ENCODE results near the gene TINCR. TPM values are rescaled to one million over a fixed set of nuclear protein-coding genes. Genes with fewer than 3 reads are reported as not detected.

Gene TINCR
- polyA plus RNA-seq, 1 of the 3 experiments (the other 2 are of a cell fraction) = 0.02 TPM

- Histone ChIP-seq H3K79me2 (ENCODE audit: insufficient read depth) (peaks cover 40% of the 10 kb centered on the region), H3K9me2 (no peaks in the 10 kb centered on the region), H3K9me3 (no peaks in the 10 kb centered on the region), H3K4me2 (no peak overlapping the region), H3K27ac (ENCODE audit: low read depth in 2 of 2, low read length in 1 of 2) (no peak overlapping the region), H3K27me3 (ENCODE audit: insufficient read depth) (no peaks in the 10 kb centered on the region), H4K20me1 (ENCODE audit: insufficient read depth) (peaks cover 15% of the 10 kb centered on the region; the same call in 1 of the 2 replicates), H3K36me3 (replicated peaks in 1 of 2; ENCODE audit: control insufficient read depth in 1 of 2, insufficient read depth in 2 of 2, low read length in 1 of 2) (peaks cover 46 to 68% of the 10 kb centered on the region in 2 experiments), H2AFZ (ENCODE audit: low read depth) (no peak overlapping the region), H3K9ac (no peak overlapping the region), H3F3A (replicated peaks; ENCODE audit: insufficient read depth) (no peaks in the 10 kb centered on the region), H3K4me3 (ENCODE audit: low read depth in 2 of 2, low read length in 1 of 2) (no peak overlapping the region), H3K4me1 (ENCODE audit: control insufficient read depth in 1 of 2, insufficient read depth in 2 of 2, low read depth in 1 of 2, low read length in 1 of 2) (no peaks in the 10 kb centered on the region)
- DNase-seq = no peak
- 96% methylated on average over 5 of the region's 5 CpGs for WGBS (ENCODE audit: low lambda C conversion rate)
- TF ChIP-seq, protein P1, sequence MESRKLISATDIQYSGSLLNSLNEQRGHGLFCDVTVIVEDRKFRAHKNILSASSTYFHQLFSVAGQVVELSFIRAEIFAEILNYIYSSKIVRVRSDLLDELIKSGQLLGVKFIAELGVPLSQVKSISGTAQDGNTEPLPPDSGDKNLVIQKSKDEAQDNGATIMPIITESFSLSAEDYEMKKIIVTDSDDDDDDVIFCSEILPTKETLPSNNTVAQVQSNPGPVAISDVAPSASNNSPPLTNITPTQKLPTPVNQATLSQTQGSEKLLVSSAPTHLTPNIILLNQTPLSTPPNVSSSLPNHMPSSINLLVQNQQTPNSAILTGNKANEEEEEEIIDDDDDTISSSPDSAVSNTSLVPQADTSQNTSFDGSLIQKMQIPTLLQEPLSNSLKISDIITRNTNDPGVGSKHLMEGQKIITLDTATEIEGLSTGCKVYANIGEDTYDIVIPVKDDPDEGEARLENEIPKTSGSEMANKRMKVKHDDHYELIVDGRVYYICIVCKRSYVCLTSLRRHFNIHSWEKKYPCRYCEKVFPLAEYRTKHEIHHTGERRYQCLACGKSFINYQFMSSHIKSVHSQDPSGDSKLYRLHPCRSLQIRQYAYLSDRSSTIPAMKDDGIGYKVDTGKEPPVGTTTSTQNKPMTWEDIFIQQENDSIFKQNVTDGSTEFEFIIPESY (IDR thresholded peaks at IDR 0.05; ENCODE audit: borderline replicate concordance, low read depth) = no peak
- TF ChIP-seq, protein P2, sequence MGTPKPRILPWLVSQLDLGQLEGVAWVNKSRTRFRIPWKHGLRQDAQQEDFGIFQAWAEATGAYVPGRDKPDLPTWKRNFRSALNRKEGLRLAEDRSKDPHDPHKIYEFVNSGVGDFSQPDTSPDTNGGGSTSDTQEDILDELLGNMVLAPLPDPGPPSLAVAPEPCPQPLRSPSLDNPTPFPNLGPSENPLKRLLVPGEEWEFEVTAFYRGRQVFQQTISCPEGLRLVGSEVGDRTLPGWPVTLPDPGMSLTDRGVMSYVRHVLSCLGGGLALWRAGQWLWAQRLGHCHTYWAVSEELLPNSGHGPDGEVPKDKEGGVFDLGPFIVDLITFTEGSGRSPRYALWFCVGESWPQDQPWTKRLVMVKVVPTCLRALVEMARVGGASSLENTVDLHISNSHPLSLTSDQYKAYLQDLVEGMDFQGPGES (IDR thresholded peaks at IDR 0.05; ENCODE audit: low read depth, low read length) = no peak
- TF ChIP-seq CHD2 (IDR thresholded peaks at IDR 0.05; ENCODE audit: low read length, partially characterized antibody) (no peak), TEAD4 (IDR thresholded peaks at IDR 0.05; ENCODE audit: borderline replicate concordance, insufficient read depth) (no peak), MEF2A (IDR thresholded peaks at IDR 0.05; ENCODE audit: borderline replicate concordance, low read depth) (no peak), EZH2phosphoT487 (IDR thresholded peaks at IDR 0.05; ENCODE audit: borderline replicate concordance, low read depth) (no peak), FOSL2 (IDR thresholded peaks at IDR 0.05; ENCODE audit: borderline replicate concordance, low read depth) (no peak), TAF1 (IDR thresholded peaks at IDR 0.05; ENCODE audit: borderline replicate concordance, low read depth, low read length) (no peak), YY1 (IDR thresholded peaks at IDR 0.05; ENCODE audit: low read depth) (no peak), FOXM1 (IDR thresholded peaks at IDR 0.05; ENCODE audit: low read depth) (no peak), MXI1 (IDR thresholded peaks at IDR 0.05; ENCODE audit: low read depth, low read length) (no peak), NRF1 (IDR thresholded peaks at IDR 0.05; ENCODE audit: low read depth, low read length) (no peak), GABPA (IDR thresholded peaks at IDR 0.05; ENCODE audit: low read depth) (no peak), NFIC (IDR thresholded peaks at IDR 0.05; ENCODE audit: borderline replicate concordance) (no peak)
- TF ChIP-seq, protein P3, sequence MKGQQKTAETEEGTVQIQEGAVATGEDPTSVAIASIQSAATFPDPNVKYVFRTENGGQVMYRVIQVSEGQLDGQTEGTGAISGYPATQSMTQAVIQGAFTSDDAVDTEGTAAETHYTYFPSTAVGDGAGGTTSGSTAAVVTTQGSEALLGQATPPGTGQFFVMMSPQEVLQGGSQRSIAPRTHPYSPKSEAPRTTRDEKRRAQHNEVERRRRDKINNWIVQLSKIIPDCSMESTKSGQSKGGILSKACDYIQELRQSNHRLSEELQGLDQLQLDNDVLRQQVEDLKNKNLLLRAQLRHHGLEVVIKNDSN (IDR thresholded peaks at IDR 0.05; ENCODE audit: borderline replicate concordance, low read depth) = no peak
- TF ChIP-seq, protein P4, sequence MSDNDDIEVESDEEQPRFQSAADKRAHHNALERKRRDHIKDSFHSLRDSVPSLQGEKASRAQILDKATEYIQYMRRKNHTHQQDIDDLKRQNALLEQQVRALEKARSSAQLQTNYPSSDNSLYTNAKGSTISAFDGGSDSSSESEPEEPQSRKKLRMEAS (IDR thresholded peaks at IDR 0.05; ENCODE audit: low read depth) = no peak
- ChIA-PET POLR2A (no interaction called here), CTCF (no interaction called here)
These were observed 35.9 kb upstream of the TINCR start for GRCh38 chr19:5603626-5604025.
